ENCODE measurements around the gene PHF21B. TPM values are rescaled to one million over a fixed set of nuclear protein-coding genes. Genes with fewer than 3 reads are reported as not detected.

Gene PHF21B
- total RNA-seq, 2 experiments from 2014 or later = not detected

DNA sequence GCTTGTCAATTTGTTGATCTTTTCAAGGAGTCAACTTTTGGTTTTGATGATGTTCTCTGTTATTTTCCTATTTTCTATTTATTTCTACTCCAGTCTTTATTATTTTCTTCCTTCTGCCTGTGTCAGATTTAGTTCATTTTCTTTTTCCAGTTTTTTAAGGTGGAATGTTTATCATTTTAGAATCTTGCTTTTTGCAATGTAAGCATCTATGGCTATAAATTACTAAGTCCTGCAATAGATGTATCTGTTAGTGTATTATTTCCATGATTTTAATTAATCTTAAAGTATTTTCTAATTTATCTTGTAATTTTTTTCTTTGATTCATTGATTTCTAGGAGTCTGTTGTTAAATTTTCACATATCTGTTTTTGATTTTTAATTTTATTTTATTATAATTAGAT, 175.7 kb downstream of the PHF21B start:
- Mint-ChIP-seq H3K4me1 (ENCODE audit: low read depth) (no peaks in the 10 kb centered on the region), H3K36me3 (peaks cover 1% of the 10 kb centered on the region), H3K4me3 (no peak overlapping the region), H3K9me3 (peaks cover 16% of the 10 kb centered on the region), H3K27me3 (peaks cover 6% of the 10 kb centered on the region), H3K27ac (no peak overlapping the region)
- CTCF ChIA-PET = no interaction called here
- DNase-seq = no peak
- POLR2A ChIA-PET = no interaction called here
- intact Hi-C loops (cut with micrococcal nuclease) = no loop called here

DNA sequence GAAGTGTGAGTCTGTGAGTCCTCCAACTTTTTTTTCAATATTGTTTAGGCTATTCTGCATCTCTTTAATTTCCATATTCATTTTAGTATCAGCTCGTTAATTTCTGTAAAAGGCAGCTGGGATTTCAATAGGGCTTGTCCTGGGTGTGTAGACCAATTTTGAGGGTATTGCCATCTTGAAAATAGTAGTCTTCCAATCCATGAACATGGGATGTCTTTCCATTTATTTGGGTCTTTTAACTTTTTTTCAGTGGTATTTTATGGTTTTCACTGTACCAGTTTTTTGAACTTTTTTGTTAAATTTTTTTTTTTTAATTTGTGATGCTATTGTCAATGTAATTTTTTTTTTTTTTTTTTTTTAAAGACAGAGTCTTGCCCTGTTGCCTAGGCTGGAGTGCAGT, 177.9 kb downstream of the PHF21B start:
- H3K27ac Mint-ChIP-seq = no peak overlapping the region
- peaks cover 16% of the 10 kb centered on the region for H3K9me3 Mint-ChIP-seq
- H3K36me3 Mint-ChIP-seq = peaks cover 1% of the 10 kb centered on the region
- peaks cover 14% of the 10 kb centered on the region for H3K27me3 Mint-ChIP-seq
- H3K4me1 Mint-ChIP-seq (ENCODE audit: low read depth) = no peaks in the 10 kb centered on the region
- DNase-seq = no peak
- intact Hi-C loops (cut with micrococcal nuclease) = no loop called here
- H3K4me3 Mint-ChIP-seq = no peak overlapping the region
- POLR2A ChIA-PET = no interaction called here
- CTCF ChIA-PET = no interaction called here

Other genes with a start within 250 kb of the PHF21B start
- 100 to 1,000 TPM; 150 to 156 TPM for gene NUP50, start 153.9 kb upstream of the PHF21B start, total RNA-seq
- 10 to 100 TPM; 31.1 to 31.9 TPM for gene KIAA0930, start 230.9 kb upstream of the PHF21B start, total RNA-seq